ENCODE measurements around the gene SS18L1.

GRCh38 chr20:62161347-62161746, 17.8 kb downstream of the SS18L1 start:
- TF ChIP-seq EP300 (IDR thresholded peaks at IDR 0.05) (no peak), CTCF (IDR thresholded peaks at IDR 0.05) (no peak), POLR2A (IDR thresholded peaks at IDR 0.05) (no peak)

Data from upper lobe of left lung (tissue), 4 donors.